Neural cell (in vitro differentiated cells): ENCODE measurements around the gene CHST11. TPM values are rescaled to one million over a fixed set of nuclear protein-coding genes. Genes with fewer than 3 reads are reported as not detected.

Experiments
- H2AFZ ChIP-seq: fragments of 200-600, 300-800 bp; sonication (generic), shearing (Covaris generic); 2 replicates; pipeline ENCODE4 v1.6.0; 2014; ENCODE audit warnings: low read depth, mild to moderate bottlenecking, antibody characterized with exemption, low read length, moderate library complexity
- H3F3A ChIP-seq: fragments of 200-600 bp; shearing (Covaris generic); 2 replicates; pipeline ENCODE4 v1.6.1; 2016; ENCODE audit warnings: mild to moderate bottlenecking, moderate library complexity, mixed read lengths, antibody characterized with exemption, low read length; ENCODE audit not compliant: insufficient read depth, poor library complexity, severe bottlenecking
- H3K27ac ChIP-seq: fragments of 200-600, 300-800 bp; sonication (generic), shearing (Covaris generic); 2 replicates; pipeline ENCODE4 v1.5.1; 2014; ENCODE audit warnings: mild to moderate bottlenecking, low read length, moderate library complexity
- H3K27me3 ChIP-seq: fragments of 300-800, 200-600 bp; sonication (generic), shearing (Covaris generic); 2 replicates; pipeline ENCODE4 v1.6.0; 2014; ENCODE audit warnings: mild to moderate bottlenecking, low read depth, low read length, moderate library complexity; ENCODE audit not compliant: insufficient read depth
- H3K36me3 ChIP-seq: fragments of 300-800, 200-600 bp; sonication (generic), shearing (Covaris generic); 2 replicates; pipeline ENCODE4 v1.5.1; 2014; ENCODE audit warnings: mild to moderate bottlenecking, antibody characterized with exemption, low read length, moderate library complexity; ENCODE audit not compliant: insufficient read depth
- H3K4me2 ChIP-seq: fragments of 300-800, 200-600 bp; sonication (generic), shearing (Covaris generic); 2 replicates; pipeline ENCODE4 v1.6.0; 2014; ENCODE audit warnings: mild to moderate bottlenecking, low read length
- H3K4me3 ChIP-seq: fragments of 300-800, 200-600 bp; sonication (generic), shearing (Covaris generic); 2 replicates; pipeline ENCODE4 v1.5.1; 2014; ENCODE audit warnings: mild to moderate bottlenecking, low read length, moderate library complexity
- H3K79me2 ChIP-seq: fragments of 200-600 bp; shearing (Covaris generic); replicated peaks from 2 replicates; pipeline ENCODE4 v1.6.0; 2014; ENCODE audit warnings: mild to moderate bottlenecking, low read length, moderate library complexity; ENCODE audit not compliant: insufficient read depth
- H3K9ac ChIP-seq: fragments of 300-800, 200-600 bp; sonication (generic), shearing (Covaris generic); 2 replicates; pipeline ENCODE4 v1.6.1; 2016; ENCODE audit warnings: mild to moderate bottlenecking, low read length, mixed read lengths
- H3K9me2 ChIP-seq: fragments of 200-600 bp; shearing (Covaris generic); 2 replicates; pipeline ENCODE4 v1.6.1; 2016; ENCODE audit warnings: mild to moderate bottlenecking, low read length, mixed read lengths; ENCODE audit not compliant: insufficient read depth
- H3K9me3 ChIP-seq: fragments of 200-600, 300-800 bp; sonication (generic), shearing (Covaris generic); 2 replicates; pipeline ENCODE4 v1.6.1; 2016; ENCODE audit warnings: mild to moderate bottlenecking, mixed run types, low read length, moderate library complexity, mixed read lengths
- H4K20me1 ChIP-seq: fragments of 200-600 bp; shearing (Covaris generic); 2 replicates; pipeline ENCODE4 v1.6.1; 2016; ENCODE audit warnings: mild to moderate bottlenecking, mixed run types; ENCODE audit not compliant: insufficient read depth
- EP300 ChIP-seq: fragments of 450-650 bp; conservative IDR thresholded peaks from 2 replicates; pipeline ENCODE4 v1.6.1; 2014; ENCODE audit warnings: antibody characterized with exemption, mild to moderate bottlenecking, moderate library complexity; ENCODE audit not compliant: poor library complexity, severe bottlenecking
- EZH2 ChIP-seq: fragments of 200-600, 300-800 bp; shearing (Covaris generic), sonication (generic); IDR thresholded peaks from 2 replicates; pipeline ENCODE4 v1.6.1; 2014; ENCODE audit warnings: antibody characterized with exemption, low read length, borderline replicate concordance, mild to moderate bottlenecking; ENCODE audit not compliant: insufficient read depth, poor library complexity, severe bottlenecking
- MXI1 ChIP-seq: fragments of 450-650 bp; conservative IDR thresholded peaks from 2 replicates; pipeline ENCODE4 v1.6.1; 2014; ENCODE audit warnings: antibody characterized with exemption, mild to moderate bottlenecking; ENCODE audit not compliant: poor library complexity, severe bottlenecking
- POLR2AphosphoS5 ChIP-seq: IDR thresholded peaks from 2 replicates; pipeline ENCODE4 v1.6.1; 2012
- RAD21 ChIP-seq: fragments of 450-650 bp; conservative IDR thresholded peaks from 2 replicates; pipeline ENCODE4 v1.6.1; 2014; ENCODE audit warnings: antibody characterized with exemption, mild to moderate bottlenecking, moderate library complexity
- SMC3 ChIP-seq: fragments of 450-650 bp; conservative IDR thresholded peaks from 2 replicates; pipeline ENCODE4 v1.6.1; 2014; ENCODE audit warnings: antibody characterized with exemption, mild to moderate bottlenecking, moderate library complexity; ENCODE audit not compliant: poor library complexity
- TAF1 ChIP-seq: IDR thresholded peaks from 2 replicates; pipeline ENCODE4 v1.6.1; 2012; ENCODE audit warnings: low read depth
- polyA plus RNA-seq: library from polyadenylated mRNA; depleted of rRNA; stranded (reverse); fragments of >200 nt; gene quantifications from 2 replicates; pipeline ENCODE4 v1.2.3, GENCODE V29; 2014
- TF ChIP-seq, protein P1 (sequence below): IDR thresholded peaks from 2 replicates; pipeline ENCODE4 v1.6.1; 2012; ENCODE audit warnings: borderline replicate concordance
- TF ChIP-seq, protein P2 (sequence below): fragments of 450-650 bp; IDR thresholded peaks from 2 replicates; pipeline ENCODE4 v1.5.1; 2014; ENCODE audit warnings: antibody characterized with exemption, mild to moderate bottlenecking, moderate library complexity; ENCODE audit not compliant: poor library complexity, severe bottlenecking

The CHST11 gene
- polyA plus RNA-seq, 1 donor from 2014 or later = 15.0 TPM

DNA sequence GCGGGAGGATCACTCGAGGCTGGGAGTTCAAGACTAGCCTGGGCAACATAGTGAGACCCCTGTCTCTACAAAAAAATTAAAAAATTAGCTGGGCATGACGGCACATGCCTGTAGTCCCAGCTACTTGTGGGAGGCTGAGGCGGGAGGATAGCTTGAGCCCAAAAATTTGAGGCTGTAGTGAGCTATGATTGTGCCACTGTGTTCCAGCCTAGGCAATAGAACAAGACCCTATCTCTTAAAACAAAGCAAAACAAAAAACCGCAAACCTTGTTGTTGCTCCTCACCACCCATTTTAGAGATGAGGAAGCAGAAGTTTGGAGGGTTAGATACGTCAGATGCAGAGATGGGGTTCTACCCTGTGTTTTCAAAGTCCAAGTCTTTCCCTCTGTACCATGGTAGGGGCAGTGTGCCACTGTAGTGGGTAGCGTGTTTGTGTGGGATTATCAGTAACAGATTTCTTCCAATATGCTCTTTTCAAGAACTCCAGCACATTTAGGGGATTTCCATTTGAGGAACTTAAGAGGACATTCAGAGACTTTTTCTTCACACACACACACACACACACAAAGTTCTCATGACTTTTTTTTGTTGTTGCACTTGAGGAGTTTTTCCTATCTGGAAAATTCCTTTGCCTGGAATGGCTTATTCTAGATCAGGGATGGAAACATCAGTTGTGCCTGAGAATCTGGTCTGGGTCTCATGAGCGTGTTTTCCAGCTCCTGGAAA is 186.5 kb downstream of the CHST11 start:
- Histone ChIP-seq H3K9me3 (no peaks in the 10 kb centered on the region), H3K27ac (no peak overlapping the region), H3K79me2 (no peaks in the 10 kb centered on the region), H2AFZ (no peak overlapping the region), H3K4me3 (no peak overlapping the region), H3K27me3 (no peaks in the 10 kb centered on the region), H3F3A (no peaks in the 10 kb centered on the region), H3K4me2 (no peak overlapping the region), H4K20me1 (no peaks in the 10 kb centered on the region), H3K36me3 (no peaks in the 10 kb centered on the region), H3K9me2 (no peaks in the 10 kb centered on the region), H3K9ac (no peak overlapping the region)
- TF ChIP-seq, protein P1, sequence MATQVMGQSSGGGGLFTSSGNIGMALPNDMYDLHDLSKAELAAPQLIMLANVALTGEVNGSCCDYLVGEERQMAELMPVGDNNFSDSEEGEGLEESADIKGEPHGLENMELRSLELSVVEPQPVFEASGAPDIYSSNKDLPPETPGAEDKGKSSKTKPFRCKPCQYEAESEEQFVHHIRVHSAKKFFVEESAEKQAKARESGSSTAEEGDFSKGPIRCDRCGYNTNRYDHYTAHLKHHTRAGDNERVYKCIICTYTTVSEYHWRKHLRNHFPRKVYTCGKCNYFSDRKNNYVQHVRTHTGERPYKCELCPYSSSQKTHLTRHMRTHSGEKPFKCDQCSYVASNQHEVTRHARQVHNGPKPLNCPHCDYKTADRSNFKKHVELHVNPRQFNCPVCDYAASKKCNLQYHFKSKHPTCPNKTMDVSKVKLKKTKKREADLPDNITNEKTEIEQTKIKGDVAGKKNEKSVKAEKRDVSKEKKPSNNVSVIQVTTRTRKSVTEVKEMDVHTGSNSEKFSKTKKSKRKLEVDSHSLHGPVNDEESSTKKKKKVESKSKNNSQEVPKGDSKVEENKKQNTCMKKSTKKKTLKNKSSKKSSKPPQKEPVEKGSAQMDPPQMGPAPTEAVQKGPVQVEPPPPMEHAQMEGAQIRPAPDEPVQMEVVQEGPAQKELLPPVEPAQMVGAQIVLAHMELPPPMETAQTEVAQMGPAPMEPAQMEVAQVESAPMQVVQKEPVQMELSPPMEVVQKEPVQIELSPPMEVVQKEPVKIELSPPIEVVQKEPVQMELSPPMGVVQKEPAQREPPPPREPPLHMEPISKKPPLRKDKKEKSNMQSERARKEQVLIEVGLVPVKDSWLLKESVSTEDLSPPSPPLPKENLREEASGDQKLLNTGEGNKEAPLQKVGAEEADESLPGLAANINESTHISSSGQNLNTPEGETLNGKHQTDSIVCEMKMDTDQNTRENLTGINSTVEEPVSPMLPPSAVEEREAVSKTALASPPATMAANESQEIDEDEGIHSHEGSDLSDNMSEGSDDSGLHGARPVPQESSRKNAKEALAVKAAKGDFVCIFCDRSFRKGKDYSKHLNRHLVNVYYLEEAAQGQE = no peak
- TF ChIP-seq SMC3 (no peak), EP300 (no peak)

DNA sequence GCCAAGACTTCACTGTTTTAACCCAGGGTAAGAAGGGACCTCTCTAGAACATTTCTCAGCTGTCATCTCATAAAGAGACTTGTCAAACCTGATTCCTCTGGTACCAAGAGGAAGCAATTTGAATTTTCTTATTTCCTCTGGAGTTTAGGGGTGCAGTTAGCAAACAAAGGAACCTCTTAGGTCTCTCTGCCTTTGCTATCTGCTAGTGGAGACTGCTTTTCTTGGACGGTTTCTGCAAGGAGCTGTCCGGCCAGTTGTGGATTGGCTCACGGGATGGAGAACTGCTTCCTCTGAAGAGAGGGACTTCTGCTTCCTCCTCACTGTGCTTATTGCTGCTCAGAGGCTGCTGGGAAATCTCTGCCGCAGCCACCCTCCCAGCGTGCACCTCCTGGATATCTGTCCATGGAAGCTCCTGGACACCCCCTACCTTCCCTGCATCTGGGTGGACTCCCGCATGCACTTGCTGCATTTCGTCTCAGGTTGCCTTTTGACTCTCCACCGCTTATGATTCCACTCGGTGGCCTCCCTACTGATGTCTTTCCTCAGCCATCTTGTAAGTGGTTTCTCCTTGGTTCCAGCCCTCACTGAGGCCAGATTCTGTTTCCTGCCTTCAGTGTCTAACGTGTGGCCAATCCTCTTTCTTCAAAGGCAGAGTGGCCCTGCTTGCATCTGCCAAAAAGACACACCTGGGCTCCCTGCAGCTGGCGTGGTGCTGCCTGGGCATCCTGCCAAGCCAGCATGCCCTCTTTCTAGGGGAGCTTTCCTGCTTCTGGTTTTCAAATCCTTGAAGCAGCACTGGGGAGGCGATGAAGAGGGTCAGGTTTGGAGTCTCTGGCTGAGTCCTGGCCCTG is 187.3 kb downstream of the CHST11 start:
- H2AFZ ChIP-seq = no peak overlapping the region

More for the DNA sequence above, 187.3 kb downstream of the CHST11 start:
- H3K9me2 ChIP-seq = no peaks in the 10 kb centered on the region
- no peaks in the 10 kb centered on the region for H3K36me3 ChIP-seq
- no peaks in the 10 kb centered on the region for H3K27me3 ChIP-seq
- no peaks in the 10 kb centered on the region for H4K20me1 ChIP-seq
- no peak overlapping the region for H3K4me2 ChIP-seq
- H3K9ac ChIP-seq = no peak overlapping the region
- H3F3A ChIP-seq = no peaks in the 10 kb centered on the region
- H3K4me3 ChIP-seq = no peak overlapping the region
- no peak overlapping the region for H3K27ac ChIP-seq
- TF ChIP-seq MXI1 = no peak
- TF ChIP-seq SMC3 = no peak
- TF ChIP-seq, protein P2, sequence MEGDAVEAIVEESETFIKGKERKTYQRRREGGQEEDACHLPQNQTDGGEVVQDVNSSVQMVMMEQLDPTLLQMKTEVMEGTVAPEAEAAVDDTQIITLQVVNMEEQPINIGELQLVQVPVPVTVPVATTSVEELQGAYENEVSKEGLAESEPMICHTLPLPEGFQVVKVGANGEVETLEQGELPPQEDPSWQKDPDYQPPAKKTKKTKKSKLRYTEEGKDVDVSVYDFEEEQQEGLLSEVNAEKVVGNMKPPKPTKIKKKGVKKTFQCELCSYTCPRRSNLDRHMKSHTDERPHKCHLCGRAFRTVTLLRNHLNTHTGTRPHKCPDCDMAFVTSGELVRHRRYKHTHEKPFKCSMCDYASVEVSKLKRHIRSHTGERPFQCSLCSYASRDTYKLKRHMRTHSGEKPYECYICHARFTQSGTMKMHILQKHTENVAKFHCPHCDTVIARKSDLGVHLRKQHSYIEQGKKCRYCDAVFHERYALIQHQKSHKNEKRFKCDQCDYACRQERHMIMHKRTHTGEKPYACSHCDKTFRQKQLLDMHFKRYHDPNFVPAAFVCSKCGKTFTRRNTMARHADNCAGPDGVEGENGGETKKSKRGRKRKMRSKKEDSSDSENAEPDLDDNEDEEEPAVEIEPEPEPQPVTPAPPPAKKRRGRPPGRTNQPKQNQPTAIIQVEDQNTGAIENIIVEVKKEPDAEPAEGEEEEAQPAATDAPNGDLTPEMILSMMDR = no peak
- TF ChIP-seq RAD21 = no peak
- TF ChIP-seq, protein P1 = no peak
- no peak for TF ChIP-seq EP300
- TF ChIP-seq POLR2AphosphoS5 = no peak
- TF ChIP-seq TAF1 = no peak
- no peak for TF ChIP-seq EZH2
- no peaks in the 10 kb centered on the region for H3K79me2 ChIP-seq
- H3K9me3 ChIP-seq = no peaks in the 10 kb centered on the region
